COLO668 (cell line): ENCODE data around the gene IFIT5.
"Not testable (repeated sequence)": the region's sequence is repeated elsewhere in the genome, so short reads cannot be mapped to it uniquely, and the experiment has no call there.

Source experiments
- DNase-seq: peaks from one replicate; lab custom pipeline; 2025; ENCODE audit not compliant: unreplicated experiment; lab: John Stamatoyannopoulos, UW

The IFIT5 gene

GRCh38 chr10:89427629-89428028, 13.3 kb downstream of the IFIT5 start:
- DNase-seq = no peak

- no peak for DNase-seq
These were observed 14.5 kb downstream of the IFIT5 start for GRCh38 chr10:89428877-89429276.

GRCh38 chr10:89431977-89432376, 17.6 kb downstream of the IFIT5 start:
- no peak for DNase-seq

GRCh38 chr10:89438525-89438924, 24.2 kb downstream of the IFIT5 start:
- no peak for DNase-seq

GRCh38 chr10:89440226-89441009, 26.1 kb downstream of the IFIT5 start:
- DNase-seq = peak; percentile 3

GRCh38 chr10:89442289-89442688, 27.9 kb downstream of the IFIT5 start:
- DNase-seq = no peak

GRCh38 chr10:89444819-89445218, 30.5 kb downstream of the IFIT5 start:
- not testable (repeated sequence) for DNase-seq

GRCh38 chr10:89450901-89451300, 36.5 kb downstream of the IFIT5 start:
- DNase-seq = no peak

GRCh38 chr10:89452193-89452592, 37.8 kb downstream of the IFIT5 start:
- no peak for DNase-seq

GRCh38 chr10:89454561-89455347, 40.4 kb downstream of the IFIT5 start:
- no peak for DNase-seq

- DNase-seq = no peak
These were observed 43.9 kb downstream of the IFIT5 start for GRCh38 chr10:89458291-89458690.

GRCh38 chr10:89458784-89459183, 44.4 kb downstream of the IFIT5 start:
- no peak for DNase-seq

- DNase-seq = no peak
These were observed 49.6 kb downstream of the IFIT5 start for GRCh38 chr10:89463846-89464537.

- DNase-seq = no peak
These were observed 50.8 kb downstream of the IFIT5 start for GRCh38 chr10:89465196-89465595.

GRCh38 chr10:89466599-89467035, 52.2 kb downstream of the IFIT5 start:
- no peak for DNase-seq

GRCh38 chr10:89468191-89468965, 54.0 kb downstream of the IFIT5 start:
- DNase-seq = no peak

- DNase-seq = no peak
These were observed 55.1 kb downstream of the IFIT5 start for GRCh38 chr10:89469517-89469916.
